GM12891 (cell line): ENCODE measurements around the gene TSPO2.

Source experiments
- POLR2A ChIP-seq: IDR thresholded peaks from 2 replicates; pipeline ENCODE4 v1.6.1; 2011; ENCODE audit warnings: low read depth, low read length, control low read depth
- TAF1 ChIP-seq: IDR thresholded peaks from 2 replicates; pipeline ENCODE4 v1.6.1; 2011; ENCODE audit warnings: low read depth, low read length, control low read depth

GRCh38 chr6:41085182-41085581 lies 42.9 kb downstream of the TSPO2 start:
- no peak for TF ChIP-seq POLR2A
- TF ChIP-seq TAF1: no peak
